Neural cell (in vitro differentiated cells): ENCODE results near the gene PATZ1.

Source experiments
- CTCF ChIP-seq: fragments of 450-650 bp; IDR thresholded peaks from 2 replicates; pipeline ENCODE4 v1.5.1; 2014; ENCODE audit warnings: antibody characterized with exemption, mild to moderate bottlenecking, moderate library complexity; ENCODE audit not compliant: poor library complexity, severe bottlenecking
- RAD21 ChIP-seq: fragments of 450-650 bp; conservative IDR thresholded peaks from 2 replicates; pipeline ENCODE4 v1.6.1; 2014; ENCODE audit warnings: antibody characterized with exemption, mild to moderate bottlenecking, moderate library complexity
- TAF1 ChIP-seq: IDR thresholded peaks from 2 replicates; pipeline ENCODE4 v1.6.1; 2012; ENCODE audit warnings: low read depth

- TF ChIP-seq TAF1 (no peak), CTCF (no peak), RAD21 (no peak)
Observed at GRCh38 chr22:31367426-31367825, 21.3 kb upstream of the PATZ1 start.
